Measurements from ENCODE around the gene ZNF582.

DNA sequence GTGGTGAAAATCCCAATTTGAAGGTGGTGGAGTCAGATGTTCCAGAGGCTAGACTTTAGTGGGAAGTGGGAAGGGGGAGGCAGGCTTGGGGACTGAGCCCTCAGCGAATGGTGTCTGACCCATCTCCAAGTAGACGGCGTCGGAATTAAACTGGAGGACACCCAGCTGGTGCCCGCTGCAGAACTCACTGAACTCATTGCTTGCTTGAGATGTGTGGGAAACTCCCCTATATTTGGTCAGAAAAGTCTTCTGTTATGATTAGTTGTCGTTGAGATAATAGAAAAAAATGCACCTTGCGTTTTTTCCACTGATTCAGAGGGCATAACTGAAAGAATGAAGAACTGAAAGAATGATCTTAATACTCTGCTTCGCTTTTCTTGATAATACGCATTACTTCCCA, 9.9 kb upstream of the ZNF582 start:
- TF ChIP-seq, protein P1, sequence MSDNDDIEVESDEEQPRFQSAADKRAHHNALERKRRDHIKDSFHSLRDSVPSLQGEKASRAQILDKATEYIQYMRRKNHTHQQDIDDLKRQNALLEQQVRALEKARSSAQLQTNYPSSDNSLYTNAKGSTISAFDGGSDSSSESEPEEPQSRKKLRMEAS (IDR thresholded peaks at IDR 0.05; ENCODE audit: insufficient read depth, insufficient read length) = no peak
- TF ChIP-seq CTCF (IDR thresholded peaks at IDR 0.05; ENCODE audit: extremely low read depth in 1 of 2, insufficient read depth in 1 of 2, low read depth in 1 of 2, low read length in 2 of 2) (no peak), EZH2 (IDR thresholded peaks at IDR 0.05; ENCODE audit: borderline replicate concordance, low read depth, low read length, severe bottlenecking) (no peak), MYC (IDR thresholded peaks at IDR 0.05; ENCODE audit: low read depth, low read length) (no peak)

Measured in endothelial cell of umbilical vein (primary cell).